ENCODE data around the gene COL23A1.

COL23A1 gene

DNA sequence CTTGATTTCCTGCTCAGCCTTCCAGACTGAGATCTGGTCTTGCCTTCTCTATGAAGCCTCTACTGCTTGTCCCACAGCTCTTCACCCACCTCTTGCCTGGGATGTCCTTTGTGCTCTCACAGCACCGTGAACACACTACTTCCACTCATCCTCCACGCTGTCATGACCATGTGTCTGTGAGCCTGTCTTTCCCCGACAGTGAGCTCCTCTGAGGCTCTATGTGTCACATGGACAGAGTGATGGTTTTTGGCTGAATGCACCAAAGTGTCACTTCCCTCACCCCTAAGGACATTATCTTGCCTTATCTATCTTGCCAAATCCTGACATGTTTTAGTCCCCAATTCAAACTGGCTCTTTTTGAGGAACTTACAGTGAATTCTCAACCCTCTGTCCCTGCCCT, 368.9 kb downstream of the COL23A1 start:
- POLR2A ChIA-PET (ENCODE audit: low non-redundant PET), result no interaction called here
- CTCF ChIA-PET, result interaction anchor here (0.6 kb wide), 1 partner anchor 14 kb away, joined by 4 read pairs; no protein-coding TSS in a partner anchor
- TF ChIP-seq, protein P1, sequence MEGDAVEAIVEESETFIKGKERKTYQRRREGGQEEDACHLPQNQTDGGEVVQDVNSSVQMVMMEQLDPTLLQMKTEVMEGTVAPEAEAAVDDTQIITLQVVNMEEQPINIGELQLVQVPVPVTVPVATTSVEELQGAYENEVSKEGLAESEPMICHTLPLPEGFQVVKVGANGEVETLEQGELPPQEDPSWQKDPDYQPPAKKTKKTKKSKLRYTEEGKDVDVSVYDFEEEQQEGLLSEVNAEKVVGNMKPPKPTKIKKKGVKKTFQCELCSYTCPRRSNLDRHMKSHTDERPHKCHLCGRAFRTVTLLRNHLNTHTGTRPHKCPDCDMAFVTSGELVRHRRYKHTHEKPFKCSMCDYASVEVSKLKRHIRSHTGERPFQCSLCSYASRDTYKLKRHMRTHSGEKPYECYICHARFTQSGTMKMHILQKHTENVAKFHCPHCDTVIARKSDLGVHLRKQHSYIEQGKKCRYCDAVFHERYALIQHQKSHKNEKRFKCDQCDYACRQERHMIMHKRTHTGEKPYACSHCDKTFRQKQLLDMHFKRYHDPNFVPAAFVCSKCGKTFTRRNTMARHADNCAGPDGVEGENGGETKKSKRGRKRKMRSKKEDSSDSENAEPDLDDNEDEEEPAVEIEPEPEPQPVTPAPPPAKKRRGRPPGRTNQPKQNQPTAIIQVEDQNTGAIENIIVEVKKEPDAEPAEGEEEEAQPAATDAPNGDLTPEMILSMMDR (conservative IDR thresholded peaks at IDR 0.05; ENCODE audit: low read depth), result no peak
- DNase-seq (ENCODE audit: low spot score), result no peak
- peak overlapping the region; percentile 37; the same call in 1 of the 2 replicates for H3K27ac ChIP-seq

DNA sequence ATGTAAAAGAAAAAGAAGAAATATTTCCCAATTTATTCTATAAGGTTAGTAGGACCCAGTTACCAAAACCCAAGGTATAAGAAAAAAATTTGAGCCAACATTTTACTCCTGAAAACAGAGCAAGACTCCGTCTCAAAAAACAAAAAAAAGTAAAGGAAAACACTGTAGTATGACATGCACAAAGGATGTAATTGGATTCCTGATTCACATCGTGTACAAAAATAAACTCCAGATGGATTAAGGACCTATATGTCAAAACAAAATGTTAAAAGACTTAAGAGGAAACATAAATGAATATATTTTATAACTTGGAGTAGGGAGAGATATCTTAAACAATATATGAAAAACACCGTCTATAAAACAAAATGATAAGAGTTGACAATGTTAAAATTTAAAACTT, 371.4 kb downstream of the COL23A1 start:
- TF ChIP-seq, protein P1 (conservative IDR thresholded peaks at IDR 0.05; ENCODE audit: low read depth), result no peak
- DNase-seq (ENCODE audit: low spot score), result no peak
- no peak overlapping the region for H3K27ac ChIP-seq
- ChIA-PET POLR2A (ENCODE audit: low non-redundant PET) (no interaction called here), CTCF (interaction anchor here (0.6 kb wide), 1 partner anchor 55 kb away, joined by 5 read pairs; no protein-coding TSS in a partner anchor)

DNA sequence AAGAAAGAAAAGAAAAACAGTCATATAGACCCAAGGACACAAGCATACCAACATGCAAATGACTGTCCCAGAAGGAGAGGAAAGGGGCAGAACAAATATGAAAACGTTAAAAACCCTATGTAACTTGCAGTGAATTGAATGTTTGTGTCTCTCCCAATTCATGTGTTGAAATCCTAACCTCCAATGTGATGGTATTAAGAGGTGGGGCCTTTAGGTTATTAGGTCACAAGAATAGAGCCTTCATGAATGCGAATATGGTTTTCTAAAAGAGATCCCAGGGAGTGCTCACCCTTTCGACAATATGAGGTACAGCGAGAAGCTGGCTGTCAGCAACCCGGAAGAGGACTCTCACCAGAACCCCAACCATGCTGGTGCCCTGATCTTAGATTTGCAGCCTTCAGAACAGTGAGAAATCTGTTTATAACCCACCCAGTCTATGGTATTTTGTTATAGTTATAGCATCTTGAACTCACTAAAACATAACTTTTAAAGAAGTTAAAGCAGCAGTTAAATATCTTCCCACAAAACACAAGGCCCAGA, 371.9 kb downstream of the COL23A1 start:
- ChIA-PET CTCF (interaction anchor here (0.6 kb wide), 1 partner anchor 55 kb away, joined by 5 read pairs; no protein-coding TSS in a partner anchor), POLR2A (ENCODE audit: low non-redundant PET) (no interaction called here)
- TF ChIP-seq, protein P1 (conservative IDR thresholded peaks at IDR 0.05; ENCODE audit: low read depth), result no peak
- no peak overlapping the region for H3K27ac ChIP-seq
- DNase-seq (ENCODE audit: low spot score), result no peak

DNA sequence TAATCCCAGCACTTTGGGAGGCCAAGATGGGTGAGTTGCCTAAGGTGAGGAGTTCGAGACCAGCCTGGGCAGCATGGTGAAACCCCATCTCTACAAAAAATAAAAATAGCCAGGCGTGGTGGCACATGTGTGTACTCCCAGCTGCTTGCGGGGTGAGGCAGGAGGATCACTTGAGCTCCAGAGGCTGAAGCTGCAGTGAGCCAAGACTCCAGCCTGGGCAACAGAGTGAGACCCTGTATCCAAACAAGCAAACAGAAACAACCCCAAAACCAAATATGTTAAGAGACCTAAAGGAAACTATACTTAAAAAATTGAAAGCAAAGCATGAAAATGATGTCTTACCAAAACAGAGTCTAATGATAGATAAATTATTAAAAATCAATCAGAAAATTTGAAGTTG, 373.4 kb downstream of the COL23A1 start:
- CTCF ChIA-PET, result interaction anchor here (0.6 kb wide), 1 partner anchor 53 kb away, joined by 3 read pairs; no protein-coding TSS in a partner anchor
- DNase-seq (ENCODE audit: low spot score), result no peak
- TF ChIP-seq, protein P1 (conservative IDR thresholded peaks at IDR 0.05; ENCODE audit: low read depth), result no peak
- POLR2A ChIA-PET (ENCODE audit: low non-redundant PET), result no interaction called here
- H3K27ac ChIP-seq, result peak overlapping the region; percentile 49

DNA sequence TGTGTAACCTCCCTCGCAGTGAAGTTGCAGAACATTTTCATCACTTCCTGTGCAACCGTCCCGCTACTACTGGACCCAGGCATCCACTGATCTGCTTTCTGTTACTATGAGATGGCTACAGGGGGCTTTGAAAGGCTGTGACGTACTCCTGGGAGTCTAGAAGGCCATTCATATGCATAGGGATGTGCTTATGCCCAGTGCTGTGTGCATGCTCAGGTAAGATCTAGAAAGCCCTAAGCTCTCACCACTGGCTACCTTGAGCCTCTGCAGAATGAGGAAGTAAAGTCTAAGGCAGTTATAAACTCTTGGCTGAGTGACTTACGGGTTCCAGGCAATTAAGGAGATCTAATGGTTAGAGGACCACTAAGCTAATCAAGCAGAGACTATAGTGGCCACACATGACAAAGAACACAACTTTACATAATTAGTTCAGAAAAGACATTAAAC, 374.1 kb downstream of the COL23A1 start:
- H3K27ac ChIP-seq, result peak overlapping the region; percentile 57
- POLR2A ChIA-PET (ENCODE audit: low non-redundant PET), result interaction anchor here (0.6 kb wide), 1 partner anchor 15 kb away, joined by 3 read pairs; no protein-coding TSS in a partner anchor

DNA sequence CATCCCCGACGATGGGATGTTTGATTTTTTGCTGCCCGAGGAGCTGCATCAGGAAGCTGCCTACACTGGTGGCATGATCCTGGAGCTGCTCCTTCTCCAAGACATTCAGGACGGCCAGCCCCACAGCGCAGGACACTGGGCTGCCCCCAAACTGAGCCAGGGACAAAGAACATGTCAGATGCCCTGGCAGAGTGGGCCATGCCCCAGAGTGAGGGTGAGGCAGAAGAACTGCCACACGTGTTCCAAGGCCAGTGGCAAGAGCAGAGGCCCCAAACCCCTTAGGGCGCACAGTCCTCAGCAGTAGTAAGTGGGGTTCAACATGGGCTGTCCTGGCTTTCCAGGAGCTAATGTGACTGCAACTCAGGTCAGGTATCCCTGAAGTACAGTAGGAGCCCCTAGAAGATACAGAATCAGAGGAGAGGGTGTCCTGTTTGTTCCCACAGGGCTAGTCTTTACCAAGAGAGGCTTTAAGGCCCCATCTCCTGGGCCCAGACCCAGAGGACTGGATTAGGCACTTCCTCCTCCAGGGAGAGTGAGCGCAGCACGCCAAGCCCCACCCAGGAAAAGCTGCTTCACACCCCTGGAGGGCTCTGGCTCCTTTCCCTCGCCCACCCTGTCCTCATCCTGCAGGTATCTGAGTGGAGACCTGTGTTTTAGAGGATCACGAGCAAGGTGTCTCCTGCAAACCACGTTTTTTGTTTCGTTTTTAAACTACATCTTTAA, 374.8 kb downstream of the COL23A1 start:
- no peak for DNase-seq (ENCODE audit: low spot score)
- H3K27ac ChIP-seq, result peak overlapping the region; percentile 57
- POLR2A ChIA-PET (ENCODE audit: low non-redundant PET), result interaction anchor here (0.6 kb wide), 1 partner anchor 16 kb away, joined by 3 read pairs; no protein-coding TSS in a partner anchor
- CTCF ChIA-PET, result no interaction called here
- TF ChIP-seq, protein P1 (conservative IDR thresholded peaks at IDR 0.05; ENCODE audit: low read depth), result no peak

More for the DNA sequence above, 374.1 kb downstream of the COL23A1 start:
- TF ChIP-seq, protein P1 (conservative IDR thresholded peaks at IDR 0.05; ENCODE audit: low read depth), result no peak
- CTCF ChIA-PET, result no interaction called here
- DNase-seq (ENCODE audit: low spot score), result no peak
